CD4-positive, alpha-beta T cell treated with Interleukin-21 for 1 hour (primary cell): ENCODE data around the gene UTS2.
A peak's percentile ranks its signal among the peaks of the same experiment; 100 is the strongest.

ENCODE experiments used
- DNase-seq: peaks from one replicate; pipeline ENCODE4 v3.0.0-alpha.2; 2020

UTS2 gene, protein sequence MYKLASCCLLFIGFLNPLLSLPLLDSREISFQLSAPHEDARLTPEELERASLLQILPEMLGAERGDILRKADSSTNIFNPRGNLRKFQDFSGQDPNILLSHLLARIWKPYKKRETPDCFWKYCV

DNA sequence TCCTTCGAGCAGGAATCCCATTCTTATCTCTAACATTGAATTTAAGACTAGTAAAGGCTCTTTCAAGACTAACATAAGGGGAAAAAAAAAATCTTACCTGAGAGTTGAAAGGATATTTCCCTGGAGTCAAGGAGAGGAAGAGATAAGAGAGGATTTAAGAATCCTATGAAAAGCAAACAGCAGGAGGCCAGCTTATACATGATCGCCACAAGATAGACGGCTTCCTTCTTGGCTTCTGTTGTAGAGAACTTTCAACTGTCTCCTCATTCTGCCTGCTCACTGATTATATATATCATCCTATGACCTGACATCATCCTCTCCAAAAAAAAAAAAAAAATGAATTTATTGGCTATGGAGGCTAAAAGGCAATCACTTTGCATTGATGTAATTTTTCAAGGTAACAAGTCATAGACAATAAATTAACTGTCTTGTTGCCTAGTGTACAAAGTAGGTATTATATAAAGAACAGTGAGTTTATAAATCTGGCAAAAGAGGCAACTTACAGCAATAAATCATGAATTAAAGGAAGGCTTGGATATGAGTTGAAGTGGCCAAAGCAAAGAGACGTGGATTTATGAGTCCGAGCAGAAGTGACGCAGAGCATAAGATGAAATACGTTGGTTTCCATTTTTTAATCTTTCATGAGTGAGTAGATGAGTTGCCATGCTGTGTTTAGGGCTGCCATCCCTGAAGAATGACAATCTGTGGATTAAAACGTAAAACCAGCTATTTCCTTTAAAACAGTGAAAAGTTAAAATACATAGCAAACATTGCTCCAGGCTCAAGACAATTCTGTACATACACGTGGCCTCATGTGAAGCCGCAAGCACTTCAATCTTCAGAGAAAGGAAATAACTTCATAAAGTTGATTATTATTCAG, at the start of gene UTS2:
Gene UTS2, minus strand, starts transcription at position 262 of the 880 bp plus-strand sequence. Its CDS starts 62 bp downstream, at position 200.
- DNase-seq, result no peak

DNA sequence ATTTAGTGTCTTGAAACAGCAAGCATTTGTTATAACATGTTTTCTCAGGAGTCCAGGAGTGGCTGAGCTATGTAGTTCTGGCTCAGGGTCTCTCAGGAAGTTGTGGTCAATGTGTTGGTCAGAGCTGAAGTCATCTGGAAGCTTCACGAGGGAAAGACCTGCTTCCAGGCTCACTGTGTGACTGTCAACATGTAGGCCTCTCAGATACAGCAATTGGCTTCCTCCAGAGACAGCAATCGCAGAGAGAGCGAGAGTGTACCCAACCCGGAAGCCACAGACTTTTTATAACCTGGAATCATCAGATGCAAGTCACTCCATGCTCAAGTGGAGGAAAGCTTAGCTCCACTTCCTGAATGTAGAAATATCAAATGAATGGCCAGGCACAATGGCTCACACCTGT, 46.9 kb upstream of the UTS2 start:
- DNase-seq, result no peak

DNA sequence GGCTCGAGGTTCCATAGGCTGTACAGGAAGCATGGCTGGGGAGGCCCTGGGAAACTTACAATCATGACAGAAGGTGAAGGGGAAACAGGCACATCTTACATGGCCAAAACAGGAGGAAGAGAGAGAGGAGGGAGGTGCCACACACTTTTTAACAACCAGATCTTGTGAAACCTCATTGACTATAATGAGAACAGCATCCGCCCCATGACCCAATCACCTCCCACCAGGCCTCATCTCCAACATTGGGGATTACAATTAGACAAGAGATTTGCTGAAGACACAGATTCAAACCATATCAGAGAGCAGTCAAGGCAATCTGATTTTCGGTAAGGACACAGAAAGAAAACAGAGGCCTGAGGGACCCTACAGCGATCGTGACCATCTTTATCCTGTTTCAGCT, 46.1 kb upstream of the UTS2 start:
- DNase-seq, result peak; percentile 16

DNA sequence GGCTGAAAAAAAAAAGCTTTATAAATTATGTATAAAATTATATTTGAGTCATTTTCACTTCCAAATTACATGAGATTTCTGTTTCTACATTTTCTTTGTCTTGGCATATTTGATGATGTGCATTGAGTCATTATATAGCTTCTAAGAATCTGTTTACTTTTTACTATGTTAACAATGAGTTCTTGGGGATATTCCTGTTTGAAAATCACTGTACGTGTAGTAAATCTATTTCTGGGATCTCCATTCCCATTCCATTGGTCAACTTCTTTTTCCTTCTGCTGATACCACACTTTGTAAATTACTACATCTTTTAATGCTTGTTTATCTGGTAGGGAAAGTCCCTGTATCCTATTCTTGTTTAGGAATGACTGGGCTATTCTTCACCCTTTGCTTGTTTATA, 44.1 kb upstream of the UTS2 start:
- no peak for DNase-seq

DNA sequence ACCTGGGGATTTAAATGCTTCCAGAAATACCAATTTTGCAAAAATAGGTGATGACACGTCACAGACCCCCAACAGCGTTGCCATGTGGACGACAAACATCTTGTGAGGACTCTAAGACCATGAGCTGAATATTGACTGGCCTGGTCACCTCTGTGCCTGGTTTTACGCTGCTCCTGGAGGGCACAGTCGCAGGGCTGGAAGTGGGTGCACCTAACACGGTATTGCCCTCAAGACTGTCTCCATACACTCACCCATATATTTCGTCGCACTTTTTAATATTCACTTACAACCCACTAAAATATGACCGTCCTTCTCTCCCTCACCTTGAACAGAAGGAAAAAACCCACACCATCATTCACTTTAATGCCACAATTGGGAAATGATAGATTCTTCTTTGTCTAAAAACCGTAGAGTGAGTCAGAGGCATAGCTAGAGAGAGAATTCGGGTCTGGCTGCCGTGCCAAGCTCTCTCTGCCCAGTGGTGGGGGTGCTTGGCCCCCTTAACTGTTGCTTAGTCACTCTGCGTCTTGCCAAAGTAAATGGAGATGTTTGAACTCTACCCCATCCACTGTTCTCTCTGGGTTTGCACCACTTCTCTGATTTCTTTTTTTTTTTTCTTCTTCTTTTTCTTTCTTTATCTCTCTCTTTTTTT, 40.8 kb upstream of the UTS2 start:
- no peak for DNase-seq

DNA sequence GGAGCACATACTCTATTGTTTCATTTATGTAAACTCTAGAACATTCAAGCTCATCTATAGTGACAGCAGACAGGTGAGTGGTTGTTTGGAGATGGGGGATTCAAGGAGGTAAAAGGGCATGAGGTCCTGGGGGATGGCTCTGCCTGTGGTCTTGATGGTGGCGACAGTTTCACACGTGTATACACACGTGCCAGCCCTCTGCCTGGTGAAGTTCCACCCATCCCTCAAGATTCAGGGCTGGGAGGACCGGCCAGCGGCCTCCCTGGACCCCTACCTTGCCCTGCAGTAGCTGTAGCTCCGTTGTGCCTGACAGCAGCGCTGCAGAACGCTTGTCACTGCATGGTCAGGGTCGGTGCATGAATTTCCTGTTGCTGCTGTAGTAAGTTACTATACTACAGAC, 38.9 kb upstream of the UTS2 start:
- no peak for DNase-seq

DNA sequence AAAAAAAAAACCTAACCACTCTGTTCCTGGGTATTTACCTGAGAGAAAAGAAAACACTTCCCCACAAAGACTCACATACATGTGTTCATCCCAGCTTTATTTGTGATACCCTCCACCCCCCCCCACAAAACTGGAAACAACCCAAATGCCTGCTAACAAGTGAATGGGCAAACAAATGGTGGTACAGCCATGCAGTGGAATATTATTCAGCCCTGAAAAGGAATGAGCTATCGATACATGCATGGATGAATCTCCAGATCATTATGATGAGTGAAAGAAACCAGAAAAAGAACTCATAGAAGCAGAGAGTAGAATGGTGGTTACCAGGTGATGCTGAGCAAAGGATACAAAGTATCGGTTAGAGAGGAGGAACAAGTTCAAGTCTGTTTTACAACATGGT, 38.0 kb upstream of the UTS2 start:
- no peak for DNase-seq

DNA sequence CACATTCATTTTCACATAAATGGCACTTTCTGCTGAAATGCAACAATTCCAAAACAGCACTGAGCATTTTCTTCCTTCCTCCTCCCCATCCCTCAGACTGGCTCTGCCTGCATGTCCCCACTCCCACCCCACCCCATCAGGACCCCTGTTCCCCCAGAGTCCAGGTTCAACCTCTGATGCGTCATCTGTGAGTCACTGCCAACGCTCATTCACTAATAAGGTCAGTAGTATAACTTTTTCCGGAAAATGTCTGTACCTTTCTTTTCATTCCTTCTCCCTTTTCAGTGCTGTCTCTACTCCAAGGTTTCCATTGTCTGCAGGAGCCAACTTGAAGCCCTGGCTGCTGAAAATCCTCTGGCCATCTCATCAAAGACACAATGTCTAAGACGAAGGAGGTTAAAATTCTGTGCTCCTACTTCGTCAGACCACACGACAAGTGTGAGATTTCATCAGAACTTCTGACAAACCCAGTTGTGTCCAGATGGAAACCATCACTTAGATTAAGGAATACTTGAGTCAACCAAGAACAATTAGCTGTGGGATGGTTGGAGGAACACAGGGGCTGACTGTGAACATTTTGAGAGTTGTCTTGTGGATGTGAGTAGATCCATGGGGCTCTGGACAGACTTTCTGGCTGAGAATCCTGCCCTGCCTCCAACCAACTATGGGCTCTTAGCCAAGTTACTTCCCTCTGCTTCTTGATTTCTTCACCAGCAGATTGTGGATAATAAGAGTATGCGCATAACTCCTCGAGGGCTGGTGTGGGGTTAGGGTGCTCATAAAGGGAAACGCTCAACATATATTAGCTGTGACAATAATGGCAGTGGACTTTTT, 35.6 kb upstream of the UTS2 start:
- DNase-seq, result no peak

DNA sequence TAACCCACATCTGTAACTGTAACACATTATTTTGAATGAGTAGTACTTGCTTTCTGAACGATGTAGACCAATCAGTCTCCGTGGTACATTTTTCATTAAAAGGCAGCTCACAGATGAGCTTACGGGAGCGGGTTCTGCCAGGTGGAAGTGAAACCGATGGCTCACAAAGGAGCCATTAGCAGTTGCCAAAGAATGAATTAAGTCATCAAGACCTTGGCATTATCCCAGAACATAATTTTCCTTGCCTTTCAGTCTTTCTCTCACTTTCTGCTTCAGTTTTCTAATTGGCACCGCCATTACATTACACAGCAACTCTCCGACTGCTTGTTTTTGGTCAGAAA, 33.5 kb upstream of the UTS2 start:
- no peak for DNase-seq

DNA sequence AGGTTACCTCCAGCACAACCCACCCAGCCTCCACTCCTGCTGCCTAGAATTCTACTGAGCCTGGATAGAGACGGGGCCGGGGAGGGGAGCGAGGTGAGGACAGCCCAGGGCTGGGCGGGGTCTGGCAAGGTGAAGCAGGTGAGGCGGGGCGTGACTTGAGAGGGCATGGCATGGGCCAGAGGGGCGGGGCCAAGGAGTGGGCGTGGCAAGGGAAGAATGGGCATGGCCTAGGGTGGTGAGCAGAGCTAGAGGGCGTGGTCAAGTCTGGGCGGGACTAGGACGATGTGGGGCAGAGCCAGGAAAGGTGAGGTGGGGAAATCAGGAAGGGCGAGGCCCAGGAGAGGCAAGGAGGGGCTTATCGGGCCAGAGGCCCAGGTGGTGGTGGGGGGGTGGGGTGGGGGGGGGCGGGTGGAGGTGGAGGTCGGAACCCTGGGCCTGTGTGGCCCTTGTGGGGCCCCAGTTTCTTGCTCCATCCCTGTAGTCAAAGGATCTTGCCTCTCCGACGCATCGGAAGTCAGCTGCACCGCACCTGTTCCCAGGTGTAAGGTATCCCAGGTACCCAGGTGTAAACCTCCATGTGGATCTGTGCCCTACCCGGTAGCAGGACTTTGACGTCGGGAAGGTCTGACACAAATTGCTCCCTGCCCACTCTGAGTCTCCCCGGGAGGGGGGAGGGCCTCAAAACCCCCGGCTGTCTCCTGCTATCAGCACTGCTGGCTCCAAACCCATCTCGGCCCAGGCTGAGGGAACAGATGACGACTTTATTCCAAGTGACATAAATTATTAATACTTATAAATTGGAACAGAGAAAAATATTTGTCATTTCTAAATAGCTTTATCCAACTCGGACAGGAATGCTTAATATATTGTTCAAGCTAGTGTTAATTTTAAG, 32.9 kb upstream of the UTS2 start:
- DNase-seq, result no peak

DNA sequence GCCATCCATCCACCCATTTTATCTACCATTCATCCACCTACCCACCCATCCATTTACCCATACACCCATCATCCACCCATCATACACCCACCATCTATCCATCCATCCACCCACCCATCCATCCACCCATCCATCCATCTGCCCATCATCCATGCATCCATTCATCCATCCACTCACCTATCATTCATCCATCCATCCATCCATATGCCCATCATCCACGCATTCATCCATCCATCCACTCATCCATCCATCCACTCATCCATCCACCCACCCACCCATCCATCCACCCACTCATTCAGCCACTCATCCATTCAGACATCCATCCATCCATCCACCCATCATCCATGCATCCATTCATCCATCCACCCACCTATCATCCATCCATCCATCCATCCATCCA, 31.9 kb upstream of the UTS2 start:
- DNase-seq, result no peak

DNA sequence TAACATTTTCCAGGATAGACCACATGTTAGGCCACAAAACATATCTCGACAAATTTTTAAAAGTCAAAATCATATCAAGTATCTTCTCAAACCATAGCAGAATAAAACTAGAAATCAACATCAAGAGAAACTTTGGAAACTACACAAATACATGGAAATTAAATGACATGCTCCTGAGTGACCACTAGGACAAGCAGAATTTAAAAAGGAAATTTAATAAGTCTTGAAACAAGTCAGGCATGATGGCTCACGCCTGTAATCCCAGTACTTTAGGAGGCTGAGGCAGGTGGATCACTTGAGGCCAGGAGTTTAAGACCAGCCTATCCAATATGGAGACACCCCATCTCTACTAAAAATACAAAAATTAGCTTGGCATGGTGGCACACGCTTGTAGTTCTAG, 26.4 kb upstream of the UTS2 start:
- DNase-seq, result no peak

DNA sequence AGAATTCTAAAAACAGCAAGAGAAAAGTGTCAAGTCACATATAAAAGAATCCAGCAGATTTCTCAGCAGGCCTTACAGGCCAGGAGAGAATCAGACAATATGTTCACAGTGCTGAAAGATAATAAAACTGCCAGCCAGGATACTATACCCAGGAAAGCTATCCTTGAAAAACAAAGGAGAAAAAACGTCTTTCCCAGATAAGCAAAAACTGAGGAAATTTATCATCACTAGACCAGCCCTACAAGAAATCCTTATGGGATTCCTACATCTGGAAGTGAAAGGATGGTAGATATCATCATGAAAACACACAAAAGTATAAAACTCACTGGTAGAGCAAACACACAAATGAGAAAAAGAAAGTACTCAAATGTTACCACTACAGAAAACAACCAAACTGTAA, 25.2 kb upstream of the UTS2 start:
- DNase-seq, result no peak

DNA sequence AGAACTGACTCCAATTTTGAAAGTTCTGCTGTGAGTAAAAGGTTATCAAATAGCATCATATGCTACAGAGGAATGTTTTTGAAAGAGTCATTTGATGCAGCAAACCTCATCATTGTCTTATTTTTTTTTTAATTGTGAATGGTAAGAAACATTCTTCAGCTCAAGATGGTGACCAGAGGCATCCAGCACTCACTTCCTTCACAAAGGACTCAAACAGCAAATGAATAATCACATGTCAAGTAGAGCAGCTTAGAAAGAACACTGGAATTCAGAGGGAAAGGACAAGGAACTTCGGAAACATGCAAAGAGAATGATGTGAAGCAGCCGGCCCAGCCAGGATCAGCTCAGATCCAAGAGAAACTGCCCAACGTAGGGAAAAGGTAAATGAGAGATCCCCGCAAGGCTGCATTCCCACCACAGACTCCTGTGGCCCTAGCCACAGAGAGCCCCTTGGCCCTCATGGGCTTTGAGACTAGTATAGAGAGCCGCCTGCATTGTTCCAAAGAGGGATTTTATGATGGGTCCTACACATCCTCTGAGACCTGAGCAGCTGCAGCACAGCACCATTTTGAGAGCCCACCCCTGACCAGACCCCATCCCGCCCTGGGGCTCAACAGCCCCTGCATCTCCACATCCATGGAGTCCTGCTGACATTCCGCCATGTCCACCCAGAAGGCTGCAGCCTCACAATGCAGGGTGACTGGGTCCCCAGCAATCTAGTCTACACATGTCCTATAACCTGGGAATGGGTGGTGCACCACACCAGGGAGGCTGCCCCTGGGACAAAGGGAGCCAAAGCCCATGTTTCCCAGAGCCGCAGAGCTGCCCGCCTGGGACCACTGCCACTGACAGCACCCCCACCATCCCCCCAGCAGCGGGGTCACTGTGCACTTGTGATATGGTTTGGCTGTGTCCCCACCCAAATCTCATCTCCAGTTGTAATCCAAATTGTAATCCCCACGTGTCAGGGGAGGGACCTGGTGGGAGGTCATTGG, 21.2 kb upstream of the UTS2 start:
- no peak for DNase-seq

DNA sequence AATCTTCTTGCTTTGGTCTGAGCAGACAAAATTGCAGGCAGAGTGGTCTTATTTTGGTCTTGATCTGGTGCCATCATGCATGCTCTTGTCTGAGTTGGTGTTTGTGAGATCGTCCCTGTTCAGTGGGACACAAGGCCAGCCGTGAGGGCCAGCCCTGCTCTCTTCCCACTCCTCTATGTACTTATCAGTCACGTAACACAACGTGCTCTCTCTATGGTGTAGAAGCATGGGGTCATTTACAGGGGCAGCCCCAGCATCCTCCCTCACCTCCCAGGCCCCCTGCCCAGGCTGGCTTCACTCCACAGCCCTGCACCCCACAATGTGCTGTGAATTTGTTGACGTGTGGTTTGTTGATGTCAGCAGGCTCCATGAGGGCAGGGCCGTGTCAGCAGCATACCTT, 18.3 kb upstream of the UTS2 start:
- DNase-seq, result no peak

DNA sequence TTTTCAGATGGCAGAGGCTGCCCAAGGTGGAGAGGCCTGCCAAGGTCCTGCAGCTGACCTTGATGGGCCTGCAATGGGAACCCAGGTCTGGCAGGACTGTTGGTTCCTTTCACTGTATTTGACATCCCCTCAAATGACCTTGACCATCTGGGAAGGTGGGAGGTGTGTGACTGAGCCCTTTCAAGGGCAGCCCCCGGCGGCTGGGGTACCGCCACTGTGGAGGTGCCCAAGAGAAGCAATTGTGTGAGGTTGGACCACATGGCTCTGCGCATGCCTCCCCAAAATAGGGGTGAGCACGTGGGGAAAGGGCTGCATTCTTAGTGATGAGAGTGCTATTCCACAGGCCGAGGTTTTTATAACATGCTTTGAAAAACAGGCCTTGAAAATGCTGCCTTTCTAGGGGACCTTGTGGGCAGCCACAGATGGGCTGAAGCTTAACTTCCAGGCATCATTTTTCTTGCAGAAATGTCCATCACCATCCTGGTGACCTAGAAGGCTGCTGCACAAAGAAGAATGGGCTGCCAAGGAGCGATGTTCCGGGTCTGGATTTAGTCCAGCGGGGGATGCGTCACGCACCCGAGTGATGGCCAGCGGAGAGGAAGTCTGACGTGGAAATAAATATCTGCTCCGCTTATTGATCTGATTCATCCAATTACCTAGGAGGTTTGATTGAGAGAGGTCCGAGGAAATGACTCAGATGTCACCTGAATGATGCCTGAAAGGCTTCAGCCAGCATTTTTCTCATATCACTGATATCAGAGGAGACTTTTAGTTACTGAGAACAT, 16.5 kb upstream of the UTS2 start:
- DNase-seq, result no peak

DNA sequence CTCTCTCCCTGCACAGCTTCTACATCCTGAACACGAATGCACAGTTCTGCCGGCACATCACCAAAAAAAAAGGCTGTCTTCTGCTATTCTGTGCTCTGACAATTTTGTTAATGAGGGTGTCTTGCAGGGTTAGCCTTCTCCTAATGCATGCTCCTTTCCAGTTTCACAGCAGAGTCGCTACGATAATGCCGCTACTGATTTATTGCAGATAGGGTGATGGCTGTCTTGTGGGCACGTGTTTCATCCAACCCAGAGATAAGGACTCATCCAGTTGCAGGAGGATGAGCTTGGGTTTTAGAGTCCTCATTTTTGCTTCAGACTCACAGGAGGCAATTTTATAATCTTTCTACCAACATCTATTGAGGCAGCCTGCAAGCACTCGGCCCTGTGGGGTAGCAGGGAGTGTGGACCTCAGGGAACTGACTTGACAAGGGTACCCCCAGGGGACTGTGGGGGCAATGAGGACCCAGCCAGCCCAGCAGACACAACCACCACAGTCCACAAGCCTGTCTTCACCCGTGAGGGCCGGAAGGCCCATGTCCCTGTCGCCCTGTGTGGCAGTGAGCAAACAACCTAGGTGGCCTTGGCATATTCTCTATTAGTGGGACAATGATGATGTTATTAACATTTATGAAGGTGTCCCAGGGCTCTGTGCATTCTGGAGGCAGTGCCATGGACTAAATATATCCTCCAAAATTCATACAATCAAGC, 15.4 kb upstream of the UTS2 start:
- no peak for DNase-seq

DNA sequence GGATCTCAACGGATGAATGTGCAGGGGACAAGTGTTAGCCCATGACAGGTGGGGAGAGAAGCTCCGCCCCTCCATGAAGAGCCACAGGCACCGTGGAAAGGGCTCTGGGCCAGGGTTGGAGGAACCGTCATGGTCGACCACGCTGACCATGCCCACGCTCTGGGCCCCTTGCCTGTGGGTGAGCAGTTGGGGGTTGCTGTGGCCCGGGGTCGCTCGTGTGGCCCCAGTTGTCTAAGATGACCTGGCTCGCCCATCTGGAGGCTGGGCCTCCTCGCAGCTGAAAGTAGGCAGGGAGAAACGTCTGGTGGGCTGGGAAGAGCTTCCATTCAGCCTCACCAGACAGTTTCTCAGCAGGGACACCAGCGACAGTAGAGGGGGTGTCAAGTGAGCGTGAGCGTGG, 13.1 kb upstream of the UTS2 start:
- DNase-seq, result no peak

DNA sequence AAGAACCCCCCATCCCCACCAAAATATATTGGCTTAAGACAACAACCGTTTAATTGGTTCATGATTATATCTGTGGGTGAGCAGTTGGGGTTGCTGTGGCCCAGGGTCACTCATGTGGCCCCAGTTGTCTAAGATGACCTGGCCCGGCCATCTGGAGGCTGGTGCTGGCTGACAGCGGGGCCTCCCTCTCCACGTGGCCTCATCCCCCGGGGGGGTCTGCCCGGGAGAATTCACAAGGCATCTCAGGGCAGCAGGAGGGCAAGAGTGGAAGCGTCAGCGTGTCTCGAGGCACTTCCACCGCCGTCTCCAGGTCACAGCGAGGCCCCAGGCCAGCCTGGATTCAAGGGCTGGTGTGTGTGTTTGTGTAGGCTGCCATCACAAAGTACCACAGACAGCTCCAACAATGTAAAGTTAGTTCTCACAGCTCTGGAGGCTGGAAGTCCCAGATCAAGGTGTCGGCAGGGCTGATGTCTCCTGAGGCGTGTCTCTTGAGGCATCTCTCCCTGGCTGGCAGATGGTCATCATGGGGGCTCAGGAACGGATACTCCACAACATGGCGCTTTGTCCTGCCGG, 11.0 kb upstream of the UTS2 start:
- no peak for DNase-seq
